NOMO-1 treated with DMSO at 0.1 percent for 48 hours (cell line): ENCODE results near the gene FMN2.

Source experiments
- DNase-seq: peaks from one replicate; lab custom pipeline; 2025; ENCODE audit not compliant: unreplicated experiment; lab: John Stamatoyannopoulos, UW

Gene FMN2

GRCh38 chr1:240192851-240193250 lies 101.2 kb downstream of the FMN2 start:
- no peak for DNase-seq

GRCh38 chr1:240193679-240194078 lies 102.0 kb downstream of the FMN2 start:
- DNase-seq = no peak

GRCh38 chr1:240194120-240194519 lies 102.4 kb downstream of the FMN2 start:
- no peak for DNase-seq

GRCh38 chr1:240198376-240198775 lies 106.7 kb downstream of the FMN2 start:
- DNase-seq = no peak

GRCh38 chr1:240199758-240200645 lies 108.3 kb downstream of the FMN2 start:
- DNase-seq = no peak

- no peak for DNase-seq
These were observed 110.2 kb downstream of the FMN2 start for GRCh38 chr1:240201931-240202330.

GRCh38 chr1:240207073-240207709 lies 115.5 kb downstream of the FMN2 start:
- DNase-seq = no peak

GRCh38 chr1:240210026-240210425 lies 118.3 kb downstream of the FMN2 start:
- DNase-seq = no peak

- DNase-seq = no peak
These were observed 120.9 kb downstream of the FMN2 start for GRCh38 chr1:240212556-240212955.

- DNase-seq = no peak
These were observed 125.7 kb downstream of the FMN2 start for GRCh38 chr1:240217403-240217802.

GRCh38 chr1:240219104-240219503 lies 127.4 kb downstream of the FMN2 start:
- DNase-seq = no peak

GRCh38 chr1:240226102-240226501 lies 134.4 kb downstream of the FMN2 start:
- DNase-seq = no peak

GRCh38 chr1:240230816-240231215 lies 139.1 kb downstream of the FMN2 start:
- no peak for DNase-seq

- no peak for DNase-seq
These were observed 140.8 kb downstream of the FMN2 start for GRCh38 chr1:240232530-240232929.

- DNase-seq = no peak
These were observed 143.0 kb downstream of the FMN2 start for GRCh38 chr1:240234485-240235210.

GRCh38 chr1:240235521-240236288 lies 144.0 kb downstream of the FMN2 start:
- no peak for DNase-seq

GRCh38 chr1:240237305-240237721 lies 145.6 kb downstream of the FMN2 start:
- no peak for DNase-seq

- DNase-seq = no peak
These were observed 147.6 kb downstream of the FMN2 start for GRCh38 chr1:240239309-240239708.

- no peak for DNase-seq
These were observed 149.6 kb downstream of the FMN2 start for GRCh38 chr1:240241278-240241677.

- no peak for DNase-seq
These were observed 151.0 kb downstream of the FMN2 start for GRCh38 chr1:240242601-240243144.
